Measurements from ENCODE around the gene CLPTM1L.
"Not testable (repeated sequence)": the region's sequence is repeated elsewhere in the genome, so short reads cannot be mapped to it uniquely, and the experiment has no call there.

The CLPTM1L gene

GRCh38 chr5:1380011-1380817 lies 35.3 kb upstream of the CLPTM1L start:
- DNase-seq (ENCODE audit: low spot score), result peak; percentile 68

- no peak for DNase-seq (ENCODE audit: low spot score)
Observed at GRCh38 chr5:1378866-1379659, 34.2 kb upstream of the CLPTM1L start.

- no peak for DNase-seq (ENCODE audit: low spot score)
Observed at GRCh38 chr5:1378096-1378495, 33.2 kb upstream of the CLPTM1L start.

GRCh38 chr5:1376981-1377380 lies 32.1 kb upstream of the CLPTM1L start:
- no peak for DNase-seq (ENCODE audit: low spot score)

GRCh38 chr5:1375871-1376810 lies 31.2 kb upstream of the CLPTM1L start:
- no peak for DNase-seq (ENCODE audit: low spot score)

- no peak for DNase-seq (ENCODE audit: low spot score)
Observed at GRCh38 chr5:1374679-1375055, 29.8 kb upstream of the CLPTM1L start.

- no peak for DNase-seq (ENCODE audit: low spot score)
Observed at GRCh38 chr5:1374030-1374678, 29.3 kb upstream of the CLPTM1L start.

- DNase-seq (ENCODE audit: low spot score), result not testable (repeated sequence)
Observed at GRCh38 chr5:1371972-1372342, 27.1 kb upstream of the CLPTM1L start.

- DNase-seq (ENCODE audit: low spot score), result no peak
Observed at GRCh38 chr5:1371218-1371971, 26.5 kb upstream of the CLPTM1L start.

- no peak for DNase-seq (ENCODE audit: low spot score)
Observed at GRCh38 chr5:1370006-1370405, 25.1 kb upstream of the CLPTM1L start.

- DNase-seq (ENCODE audit: low spot score), result no peak
Observed at GRCh38 chr5:1368756-1369155, 23.9 kb upstream of the CLPTM1L start.

GRCh38 chr5:1368236-1368635 lies 23.3 kb upstream of the CLPTM1L start:
- no peak for DNase-seq (ENCODE audit: low spot score)

- DNase-seq (ENCODE audit: low spot score), result no peak
Observed at GRCh38 chr5:1367149-1367548, 22.2 kb upstream of the CLPTM1L start.

- DNase-seq (ENCODE audit: low spot score), result no peak
Observed at GRCh38 chr5:1366514-1366913, 21.6 kb upstream of the CLPTM1L start.

- DNase-seq (ENCODE audit: low spot score), result no peak
Observed at GRCh38 chr5:1364211-1364610, 19.3 kb upstream of the CLPTM1L start.

GRCh38 chr5:1363581-1363980 lies 18.7 kb upstream of the CLPTM1L start:
- no peak for DNase-seq (ENCODE audit: low spot score)

GRCh38 chr5:1363160-1363559 lies 18.3 kb upstream of the CLPTM1L start:
- no peak for DNase-seq (ENCODE audit: low spot score)

GRCh38 chr5:1362242-1363015 lies 17.5 kb upstream of the CLPTM1L start:
- DNase-seq (ENCODE audit: low spot score), result no peak

- DNase-seq (ENCODE audit: low spot score), result no peak
Observed at GRCh38 chr5:1360861-1361260, 16.0 kb upstream of the CLPTM1L start.

GRCh38 chr5:1360367-1360766 lies 15.5 kb upstream of the CLPTM1L start:
- DNase-seq (ENCODE audit: low spot score), result not testable (repeated sequence)
